ENCODE data around the gene GP9. TPM values are rescaled to one million over a fixed set of nuclear protein-coding genes. Genes with fewer than 3 reads are reported as not detected.

GP9 gene
- total and polyA plus RNA-seq, 12 donors = 0.13 to 1.6 TPM; not detected in 10

GRCh38 chr3:129104051-129104450 lies 43.5 kb downstream of the GP9 start:
- Histone ChIP-seq H3K27me3 (no peaks in the 10 kb centered on the region), H3K9me3 (replicated peaks in 1 of 3) (no peaks in the 10 kb centered on the region), H3K36me3 (replicated peaks in 1 of 2) (no peaks in the 10 kb centered on the region), H3K27ac (no peak overlapping the region), H3K4me1 (replicated peaks in 1 of 2) (peaks cover 15 to 31% of the 10 kb centered on the region in 2 donors), H3K4me3 (no peak overlapping the region)
- 95 to 100% (median 97%) methylated on average over 6 of the region's 6 CpGs for WGBS, 4 donors
- TF ChIP-seq POLR2A (IDR thresholded peaks at IDR 0.05) = no peak
- no peak for TF ChIP-seq CTCF (IDR thresholded peaks at IDR 0.05)
- DNase-seq = no peak
- intact Hi-C loops (cut with DNase I) = no loop called here

GRCh38 chr3:129104498-129105079 lies 44.0 kb downstream of the GP9 start:
- H3K27ac ChIP-seq = no peak overlapping the region
- intact Hi-C loops (cut with DNase I) = no loop called here
- no peaks in the 10 kb centered on the region for H3K36me3 ChIP-seq (replicated peaks in 1 of 2)
- no peak overlapping the region for H3K4me3 ChIP-seq
- H3K27me3 ChIP-seq = no peaks in the 10 kb centered on the region
- TF ChIP-seq POLR2A (IDR thresholded peaks at IDR 0.05) (no peak), CTCF (IDR thresholded peaks at IDR 0.05) (no peak)
- peaks cover 15 to 31% of the 10 kb centered on the region in 2 donors for H3K4me1 ChIP-seq (replicated peaks in 1 of 2)
- H3K9me3 ChIP-seq (replicated peaks in 1 of 3) = no peaks in the 10 kb centered on the region
- no peak for DNase-seq
- WGBS, 4 donors = 78 to 92% (median 87%) methylated on average over 6 of the region's 6 CpGs

- intact Hi-C loops (cut with DNase I) = no loop called here
- no peak for TF ChIP-seq POLR2A (IDR thresholded peaks at IDR 0.05)
- Histone ChIP-seq H3K36me3 (replicated peaks in 1 of 2) (no peaks in the 10 kb centered on the region), H3K4me1 (replicated peaks in 1 of 2) (peaks cover 15 to 31% of the 10 kb centered on the region in 2 donors), H3K9me3 (replicated peaks in 1 of 3) (no peaks in the 10 kb centered on the region), H3K4me3 (no peak overlapping the region), H3K27me3 (no peaks in the 10 kb centered on the region), H3K27ac (peak overlapping the region in 3 of 5 donors; percentile 24 to 74 (median 48))
- DNase-seq = no peak
- WGBS, 4 donors = 23 to 56% (median 43%) methylated on average over 2 to 4 of the region's 4 CpGs
These were observed 45.3 kb downstream of the GP9 start for GRCh38 chr3:129105862-129106261.

- peak in 6 of 7 donors; percentile 51 to 77 (median 66) for DNase-seq
- Histone ChIP-seq H3K27me3 (no peaks in the 10 kb centered on the region), H3K4me3 (no peak overlapping the region), H3K36me3 (replicated peaks in 1 of 2) (no peaks in the 10 kb centered on the region), H3K4me1 (replicated peaks in 1 of 2) (peaks cover 15 to 31% of the 10 kb centered on the region in 2 donors), H3K27ac (peak overlapping the region in 3 of 5 donors; percentile 24 to 74 (median 48)), H3K9me3 (replicated peaks in 1 of 3) (no peaks in the 10 kb centered on the region)
- intact Hi-C loops (cut with DNase I) = no loop called here
- no peak for TF ChIP-seq POLR2A (IDR thresholded peaks at IDR 0.05)
- TF ChIP-seq CTCF (IDR thresholded peaks at IDR 0.05) = no peak
- WGBS, 4 donors = 67 to 85% (median 75%) methylated on average over 4 to 5 of the region's 5 CpGs
These were observed 45.7 kb downstream of the GP9 start for GRCh38 chr3:129106320-129106719.
